GM13976 (cell line): ENCODE data around the gene MYCBPAP.

ENCODE experiments used
- DNase-seq: peaks from one replicate; pipeline ENCODE4 v3.0.0; 2012; ENCODE audit warnings: low spot score
- CTCF ChIP-seq: IDR thresholded peaks from 2 replicates; pipeline ENCODE4 v1.5.1; 2012; ENCODE audit warnings: borderline replicate concordance, mild to moderate bottlenecking; ENCODE audit not compliant: insufficient read depth; ENCODE audit errors: extremely low read depth, missing control alignments, control extremely low read depth
- in situ Hi-C: fragments of 300-500 bp; cut with MboI; formaldehyde crosslinking; loops from one replicate; pipeline ENCODE4 v1.12.0; 2022; ENCODE audit warnings: low sequenced_read_pairs, mixed read lengths, inconsistent platforms; ENCODE audit not compliant: unreplicated experiment

MYCBPAP gene

GRCh38 chr17:50541402-50541715 lies 33.1 kb downstream of the MYCBPAP start:
- no peak for DNase-seq
- in situ Hi-C loops, result loop anchor here (5.0 to 10.0 kb wide), 2 partner anchors 49 to 293 kb away; partner anchors contain the start of gene WFIKKN2
- TF ChIP-seq CTCF, result no peak

GRCh38 chr17:50541716-50542688 lies 33.8 kb downstream of the MYCBPAP start:
- in situ Hi-C loops, result loop anchor here (5.0 to 10.0 kb wide), 2 partner anchors 50 to 293 kb away; partner anchors contain the start of gene WFIKKN2

DNA sequence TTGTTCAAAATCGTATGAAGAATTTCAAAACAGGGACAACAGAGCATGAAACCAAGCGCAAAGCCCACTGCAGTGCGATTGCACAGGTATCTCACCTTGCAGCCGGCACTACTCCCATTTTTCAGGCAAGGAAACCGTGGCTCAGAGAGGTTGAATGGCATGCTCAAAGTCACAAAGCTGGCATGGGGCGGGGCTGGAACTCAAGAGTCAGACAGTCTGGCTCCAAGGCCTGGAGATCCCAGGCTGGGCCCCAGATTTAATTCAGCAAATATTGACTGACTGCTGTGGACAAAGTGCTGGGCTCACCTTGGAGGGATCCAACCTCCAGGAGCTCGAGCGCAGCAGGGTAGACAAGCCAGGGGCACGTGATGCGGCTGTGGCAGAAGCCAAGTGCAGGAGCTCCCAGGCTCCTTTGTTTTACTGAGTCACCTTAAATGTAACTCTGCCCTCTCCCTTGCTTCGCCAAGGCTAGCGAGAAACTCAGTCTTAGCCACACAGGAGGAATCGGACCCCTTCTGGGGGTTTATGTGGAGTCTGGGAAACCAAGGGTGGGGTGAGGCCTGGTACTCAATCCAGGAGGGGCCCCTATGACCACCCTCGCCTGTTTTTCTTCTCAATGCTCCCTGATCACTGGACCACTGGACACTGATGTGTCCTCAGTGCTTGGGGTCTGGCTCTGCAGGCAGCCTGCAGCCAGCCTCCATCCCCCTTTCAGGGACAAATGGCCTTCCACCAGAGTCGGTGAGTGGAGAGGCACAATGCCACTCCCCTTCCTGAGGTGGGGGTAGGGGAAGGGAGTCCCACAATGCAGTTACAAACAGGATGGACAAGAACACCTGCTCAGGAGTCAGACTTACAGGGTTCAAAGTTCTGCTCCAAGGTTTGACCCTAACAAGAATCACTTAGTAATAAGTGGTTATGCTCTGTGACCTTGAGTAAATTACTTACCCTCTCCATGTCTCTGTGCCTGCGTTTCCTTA lies 34.8 kb downstream of the MYCBPAP start:
- no peak for DNase-seq
- TF ChIP-seq CTCF, result no peak
- in situ Hi-C loops, result loop anchor here (5.0 to 10.0 kb wide), 2 partner anchors 51 to 292 kb away; partner anchors contain the start of gene WFIKKN2

More at GRCh38 chr17:50541716-50542688, 33.8 kb downstream of the MYCBPAP start:
- TF ChIP-seq CTCF, result peak; percentile 16
- DNase-seq, result peak; percentile 99

DNA sequence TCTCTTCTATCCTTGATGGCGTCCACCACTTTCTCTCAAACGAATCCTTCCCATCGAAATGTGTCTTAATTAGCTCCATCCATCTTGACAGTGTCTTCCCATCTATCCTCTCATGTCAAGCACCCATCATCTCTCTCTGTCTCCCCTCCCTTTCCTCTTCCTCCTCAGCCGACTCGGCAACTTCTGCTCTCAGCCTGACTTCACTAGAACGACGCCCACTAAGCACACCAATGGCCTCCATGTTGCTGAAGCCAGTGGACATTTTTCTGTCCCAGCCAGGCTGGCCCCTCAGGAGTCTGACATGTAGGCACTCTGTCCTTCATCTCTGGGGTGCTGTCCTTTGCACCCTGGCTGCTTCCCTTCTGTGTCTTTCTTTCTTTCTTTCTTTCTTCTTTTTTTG lies 36.3 kb downstream of the MYCBPAP start:
- DNase-seq, result no peak
- in situ Hi-C loops, result loop anchor here (5.0 to 10.0 kb wide), 2 partner anchors 52 to 290 kb away; partner anchors contain the start of gene WFIKKN2
- no peak for TF ChIP-seq CTCF

DNA sequence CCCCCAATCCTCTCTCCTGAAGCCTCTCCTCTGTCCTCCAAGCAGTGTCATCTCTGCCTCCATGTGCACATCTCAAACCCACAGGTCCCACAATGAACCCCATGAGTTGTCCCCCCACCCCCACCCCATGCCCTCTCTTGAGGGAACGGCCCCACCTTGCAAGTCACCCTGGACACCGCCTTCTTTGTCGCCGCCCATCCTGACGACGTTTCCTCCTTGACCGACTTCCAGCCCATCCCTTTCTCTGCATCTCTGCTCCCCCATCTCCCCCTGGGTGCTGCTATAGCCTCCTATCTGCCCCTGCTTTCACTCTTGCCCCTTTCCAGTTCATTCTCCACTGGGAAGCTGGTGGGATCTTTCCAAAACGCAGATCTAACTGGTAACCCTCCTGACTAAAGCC lies 37.1 kb downstream of the MYCBPAP start:
- TF ChIP-seq CTCF, result no peak
- DNase-seq, result no peak
- in situ Hi-C loops, result loop anchor here (10.0 kb wide), 1 partner anchor 289 kb away; the partner anchor contains the start of gene WFIKKN2

DNA sequence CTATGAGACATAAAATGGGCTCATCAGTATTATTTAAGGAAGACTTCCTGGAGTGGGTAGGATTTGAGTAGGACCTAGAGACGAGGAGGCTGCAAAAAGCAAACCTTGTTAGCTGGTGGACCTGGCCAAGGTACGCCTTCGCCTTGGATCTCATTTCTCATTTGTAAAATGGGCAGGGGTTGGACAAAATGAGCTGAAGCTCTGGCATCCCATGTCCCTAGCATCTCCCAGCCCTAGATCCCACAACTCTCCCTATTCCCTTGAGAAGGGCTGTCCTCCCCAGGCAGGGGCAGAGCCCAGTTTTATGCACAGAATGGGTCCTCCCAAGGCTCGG lies 38.4 kb downstream of the MYCBPAP start:
- DNase-seq, result no peak
- in situ Hi-C loops, result loop anchor here (10.0 kb wide), 1 partner anchor 288 kb away; the partner anchor contains the start of gene WFIKKN2
- no peak for TF ChIP-seq CTCF
